ENCODE results near the gene PORCN.

- TF ChIP-seq POLR2A (IDR thresholded peaks at IDR 0.05), result no peak
- TF ChIP-seq CTCF (IDR thresholded peaks at IDR 0.05 in 4 of 5, conservative IDR thresholded peaks at IDR 0.05 in 1 of 5), result no peak
Measured at GRCh38 chrX:48540480-48540879, 31.7 kb downstream of the PORCN start.

Measured in gastrocnemius medialis (tissue), 4 donors.